Endothelial cell of umbilical vein (primary cell): Measurements from ENCODE around the gene CRYL1. TPM values are rescaled to one million over a fixed set of nuclear protein-coding genes. Genes with fewer than 3 reads are reported as not detected.

Experiments
- BruUV-seq: library from RNA; stranded (reverse); fragments of 400-500 nt; replicated peaks from 2 replicates; lab custom pipeline; 2021; lab: Mats Ljungman, UMichigan
- CTCF ChIA-PET: fragments of 300-600, 350-600 bp; sonication (Branson Sonifier 250); formaldehyde crosslinking; loops from one replicate; lab custom pipeline; 2021; ENCODE audit warnings: antibody characterized with exemption, inconsistent platforms; lab: Charles Lee
- POLR2A ChIA-PET: fragments of 300-600, 350-600 bp; sonication (Branson Sonifier 250); formaldehyde crosslinking; loops from one replicate; lab custom pipeline; 2021; ENCODE audit warnings: antibody characterized with exemption, inconsistent platforms; lab: Charles Lee
- DNase-seq: peaks from one replicate; pipeline ENCODE4 v3.0.0-alpha.2; 2011; ENCODE audit warnings: low read depth, low spot score
- FAIRE-seq: peaks from 2 replicates; lab custom pipeline; 2011; peaks lifted over from hg19 to GRCh38; lab: Jason Lieb, UNC
- H2AFZ ChIP-seq: 2 replicates; pipeline ENCODE4 v1.6.0; 2012; ENCODE audit warnings: low read depth, low read length, control low read depth, inconsistent platforms
- H3K27ac ChIP-seq: 2 replicates; pipeline ENCODE4 v1.5.1; 2011; ENCODE audit warnings: low read depth, mild to moderate bottlenecking, control low read depth, low read length, moderate library complexity; ENCODE audit not compliant: insufficient read depth
- H3K27me3 ChIP-seq, 2 experiments: 2 replicates each; pipeline versions ENCODE4 v1.6.0 to v1.6.1; 2011; ENCODE audit warnings: low read length in 2 of 2, mixed read lengths in 1 of 2; ENCODE audit not compliant: control insufficient read depth in 2 of 2, insufficient read depth in 2 of 2
- H3K36me3 ChIP-seq, 2 experiments: 2 replicates in 1 of 2; 3 replicates in 1 of 2; pipeline ENCODE4 v1.5.1; 2011; ENCODE audit warnings: low read length in 2 of 2, mild to moderate bottlenecking in 1 of 2, moderate library complexity in 1 of 2; ENCODE audit not compliant: control insufficient read depth in 2 of 2, insufficient read depth in 2 of 2; ENCODE audit errors: extremely low read depth in 1 of 2
- H3K4me1 ChIP-seq: 3 replicates; pipeline ENCODE4 v1.5.1; 2011; ENCODE audit warnings: mild to moderate bottlenecking, low read length; ENCODE audit not compliant: control insufficient read depth, insufficient read depth; ENCODE audit errors: extremely low read depth
- H3K4me2 ChIP-seq: 2 replicates; pipeline ENCODE4 v1.6.1; 2011; ENCODE audit warnings: low read length, control low read depth, mixed read lengths; ENCODE audit not compliant: insufficient read depth
- H3K4me3 ChIP-seq, 3 experiments: fragments of 200-600 bp in 1 of 3; sonication (generic), shearing (Covaris generic) in 1 of 3; replicated peaks in 1 of 3; 2 replicates each; pipeline ENCODE4 v1.5.1; 2011 to 2016; ENCODE audit warnings: control low read depth in 3 of 3, low read length in 3 of 3, mild to moderate bottlenecking in 2 of 3, inconsistent platforms in 1 of 3, low read depth in 1 of 3, moderate library complexity in 1 of 3; ENCODE audit not compliant: insufficient read depth in 1 of 3
- H3K79me2 ChIP-seq: 2 replicates; pipeline ENCODE4 v1.6.0; 2012; ENCODE audit warnings: low read length, inconsistent platforms; ENCODE audit not compliant: control insufficient read depth, insufficient read depth
- H3K9ac ChIP-seq: replicated peaks from 2 replicates; pipeline ENCODE3; 2011; ENCODE audit warnings: low read length, control low read depth; ENCODE audit not compliant: insufficient read depth; ENCODE audit errors: extremely low read depth
- H3K9me1 ChIP-seq: replicated peaks from 3 replicates; pipeline ENCODE4 v1.6.0; 2011; ENCODE audit warnings: mild to moderate bottlenecking, low read length; ENCODE audit not compliant: control insufficient read depth, insufficient read depth; ENCODE audit errors: extremely low read depth
- H3K9me3 ChIP-seq: replicated peaks from 2 replicates; pipeline ENCODE4 v1.5.1; 2012; ENCODE audit warnings: low read length, inconsistent platforms; ENCODE audit not compliant: control insufficient read depth, insufficient read depth
- H4K20me1 ChIP-seq: replicated peaks from 2 replicates; pipeline ENCODE3; 2011; ENCODE audit warnings: mild to moderate bottlenecking, low read length; ENCODE audit not compliant: control insufficient read depth, insufficient read depth; ENCODE audit errors: extremely low read depth
- EZH2 ChIP-seq: IDR thresholded peaks from 2 replicates; pipeline ENCODE4 v1.6.1; 2012; ENCODE audit warnings: borderline replicate concordance, low read depth, mild to moderate bottlenecking, moderate library complexity, low read length, inconsistent platforms; ENCODE audit not compliant: severe bottlenecking
- FOS ChIP-seq: IDR thresholded peaks from 2 replicates; pipeline ENCODE4 v1.6.1; 2011; ENCODE audit warnings: mild to moderate bottlenecking, low read length, moderate library complexity, borderline replicate concordance; ENCODE audit not compliant: insufficient read depth
- GATA2 ChIP-seq: IDR thresholded peaks from 2 replicates; pipeline ENCODE4 v1.7.0; 2011; ENCODE audit warnings: low read depth, mild to moderate bottlenecking, moderate library complexity, mixed read lengths, low read length; ENCODE audit not compliant: insufficient read length, insufficient read depth
- JUN ChIP-seq: IDR thresholded peaks from 2 replicates; pipeline ENCODE4 v1.6.1; 2011; ENCODE audit warnings: borderline replicate concordance, low read depth; ENCODE audit not compliant: insufficient read length, insufficient read depth
- MYC ChIP-seq: IDR thresholded peaks from one replicate; pipeline ENCODE4 v1.6.1; 2011; ENCODE audit warnings: mild to moderate bottlenecking, low read depth, low read length
- POLR2A ChIP-seq: IDR thresholded peaks from 2 replicates; pipeline ENCODE4 v1.6.1; 2012; ENCODE audit warnings: low read depth, mild to moderate bottlenecking, control low read depth, low read length
- POLR2AphosphoS5 ChIP-seq: IDR thresholded peaks from 2 replicates; pipeline ENCODE4 v1.6.1; 2012; ENCODE audit warnings: low read depth, mild to moderate bottlenecking, control low read depth, low read length, moderate library complexity; ENCODE audit not compliant: insufficient read depth
- dilution Hi-C: fragments of 300-500 bp; cut with MboI; formaldehyde crosslinking; loops from one replicate; pipeline ENCODE4 v1.15.0; 2019; ENCODE audit warnings: low sequenced_read_pairs; ENCODE audit not compliant: extremely low pct_ligation_motif_present
- intact Hi-C: fragments of 100-400 bp; cut with micrococcal nuclease; formaldehyde crosslinking; loops from one replicate; pipeline ENCODE4 v1.10.0; 2022
- polyA plus RNA-seq, 4 experiments: library from polyadenylated mRNA; depleted of rRNA in 3 of 4; stranded (reverse) in 3 of 4; unstranded in 1 of 4; fragments of >200 nt; gene quantifications; 2 replicates each; pipeline versions ENCODE4 v1.2.1 to v1.2.3, GENCODE V29; 2011 to 2012; ENCODE audit warnings: missing spikeins in 1 of 4
- total RNA-seq: library from RNA; stranded (reverse); gene quantifications from 2 replicates; pipeline ENCODE4 v1.2.3, GENCODE V29; 2021
- TF ChIP-seq, protein P1 (sequence below), 2 donors: IDR thresholded peaks; 1 replicate in 1 of 2; 2 replicates in 1 of 2; pipeline ENCODE4 v1.5.1; 2011; ENCODE audit warnings: low read length in 2 of 2, mild to moderate bottlenecking in 2 of 2, moderate library complexity in 2 of 2, control low read depth in 1 of 2, inconsistent platforms in 1 of 2, low read depth in 1 of 2; ENCODE audit not compliant: insufficient read depth in 1 of 2; ENCODE audit errors: extremely low read depth in 1 of 2
- TF ChIP-seq, protein P2 (sequence below): IDR thresholded peaks from 2 replicates; pipeline ENCODE4 v1.6.1; 2011; ENCODE audit not compliant: insufficient read depth, insufficient read length

CRYL1 gene
- total and polyA plus RNA-seq, 2 donors (not counting 3 experiments of a cell fraction or from before 2014, with no cell fraction given) = 13.9 to 39.0 TPM

DNA sequence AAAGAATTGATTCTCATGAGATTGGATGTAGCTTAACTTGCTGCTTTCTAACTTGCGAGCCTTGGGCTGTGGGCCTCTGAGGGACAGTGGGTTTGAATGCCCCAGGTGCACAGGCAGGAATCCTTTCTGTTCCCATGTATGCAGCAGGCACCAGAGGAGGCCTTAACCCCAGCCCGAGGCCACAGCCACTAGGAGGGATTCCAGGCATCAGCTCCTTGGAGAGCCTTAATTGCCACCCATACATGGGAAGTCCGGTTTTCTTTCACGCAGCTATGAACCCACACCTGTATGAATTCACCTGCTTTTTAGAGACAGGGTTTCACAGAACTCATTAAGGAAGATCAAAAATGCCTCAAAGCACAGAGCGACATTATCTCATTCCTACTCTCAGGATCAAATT lies 117.9 kb downstream of the CRYL1 start:
- no peak for DNase-seq
- H3K4me2 ChIP-seq = no peak overlapping the region
- intact Hi-C loops (no loop called here), dilution Hi-C loops (no loop called here)
- no peaks in the 10 kb centered on the region for H3K4me1 ChIP-seq
- H3K36me3 ChIP-seq = no peaks in the 10 kb centered on the region
- no peak overlapping the region for H3K27ac ChIP-seq
- BruUV-seq = no TSS peak
- H3K9me3 ChIP-seq = no peaks in the 10 kb centered on the region
- TF ChIP-seq, protein P1, sequence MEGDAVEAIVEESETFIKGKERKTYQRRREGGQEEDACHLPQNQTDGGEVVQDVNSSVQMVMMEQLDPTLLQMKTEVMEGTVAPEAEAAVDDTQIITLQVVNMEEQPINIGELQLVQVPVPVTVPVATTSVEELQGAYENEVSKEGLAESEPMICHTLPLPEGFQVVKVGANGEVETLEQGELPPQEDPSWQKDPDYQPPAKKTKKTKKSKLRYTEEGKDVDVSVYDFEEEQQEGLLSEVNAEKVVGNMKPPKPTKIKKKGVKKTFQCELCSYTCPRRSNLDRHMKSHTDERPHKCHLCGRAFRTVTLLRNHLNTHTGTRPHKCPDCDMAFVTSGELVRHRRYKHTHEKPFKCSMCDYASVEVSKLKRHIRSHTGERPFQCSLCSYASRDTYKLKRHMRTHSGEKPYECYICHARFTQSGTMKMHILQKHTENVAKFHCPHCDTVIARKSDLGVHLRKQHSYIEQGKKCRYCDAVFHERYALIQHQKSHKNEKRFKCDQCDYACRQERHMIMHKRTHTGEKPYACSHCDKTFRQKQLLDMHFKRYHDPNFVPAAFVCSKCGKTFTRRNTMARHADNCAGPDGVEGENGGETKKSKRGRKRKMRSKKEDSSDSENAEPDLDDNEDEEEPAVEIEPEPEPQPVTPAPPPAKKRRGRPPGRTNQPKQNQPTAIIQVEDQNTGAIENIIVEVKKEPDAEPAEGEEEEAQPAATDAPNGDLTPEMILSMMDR (IDR thresholded peaks at IDR 0.05; ENCODE audit: extremely low read depth in 1 of 2, insufficient read depth in 1 of 2, low read depth in 1 of 2, low read length in 2 of 2) = no peak
- TF ChIP-seq MYC (no peak), EZH2 (no peak), FOS (no peak), POLR2A (no peak), POLR2AphosphoS5 (no peak), GATA2 (no peak), JUN (no peak)
- TF ChIP-seq, protein P2, sequence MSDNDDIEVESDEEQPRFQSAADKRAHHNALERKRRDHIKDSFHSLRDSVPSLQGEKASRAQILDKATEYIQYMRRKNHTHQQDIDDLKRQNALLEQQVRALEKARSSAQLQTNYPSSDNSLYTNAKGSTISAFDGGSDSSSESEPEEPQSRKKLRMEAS = no peak
- H2AFZ ChIP-seq = no peak overlapping the region
- ChIA-PET CTCF (no interaction called here), POLR2A (no interaction called here)
- no peaks in the 10 kb centered on the region for H3K79me2 ChIP-seq
- H3K9ac ChIP-seq = no peak overlapping the region
- H3K9me1 ChIP-seq = no peaks in the 10 kb centered on the region
- no peaks in the 10 kb centered on the region for H3K27me3 ChIP-seq
- no peak for FAIRE-seq
- no peak overlapping the region for H3K4me3 ChIP-seq
- no peaks in the 10 kb centered on the region for H4K20me1 ChIP-seq
